Adrenal gland (tissue), 12 donors: ENCODE results near the gene RPTOR. TPM values are rescaled to one million over a fixed set of nuclear protein-coding genes. Genes with fewer than 3 reads are reported as not detected.

ENCODE experiments used
- DNase-seq, 7 donors: peaks; one replicate each; pipeline ENCODE4 v3.0.0-alpha.2; 2019 to 2020
- H3K27ac ChIP-seq, 5 donors: fragments of 200-600 bp; sonication (generic) in 4 of 5; 1 replicate in 3 of 5; 2 replicates in 2 of 5; pipeline versions ENCODE4 v1.5.1 to v1.8.0; 2016 to 2020; ENCODE audit warnings: mild to moderate bottlenecking in 1 of 5
- H3K27me3 ChIP-seq: fragments of 200-600 bp; 2 replicates; pipeline ENCODE4 v1.8.0; 2021
- H3K36me3 ChIP-seq, 2 donors: fragments of 200-600 bp; replicated peaks in 1 of 2; 1 replicate in 1 of 2; 2 replicates in 1 of 2; pipeline versions ENCODE4 v1.5.1 to v1.8.0; 2018 to 2022
- H3K4me1 ChIP-seq, 2 donors: fragments of 200-600 bp; replicated peaks in 1 of 2; 1 replicate in 1 of 2; 2 replicates in 1 of 2; pipeline versions ENCODE4 v1.5.1 to v1.8.0; 2018 to 2021
- H3K4me3 ChIP-seq, 4 donors: fragments of 200-600 bp; sonication (generic) in 3 of 4; one replicate each; pipeline ENCODE4 v1.5.1; 2016 to 2018
- H3K9me3 ChIP-seq, 3 donors: fragments of 200-600 bp; sonication (generic) in 1 of 3; replicated peaks in 1 of 3; 1 replicate in 2 of 3; 2 replicates in 1 of 3; pipeline versions ENCODE4 v1.5.1 to v1.8.0; 2016 to 2021
- POLR2A ChIP-seq, 2 donors: fragments of 450-650 bp; IDR thresholded peaks; one replicate each; pipeline ENCODE4 v1.6.1; 2017; ENCODE audit warnings: antibody characterized with exemption in 2 of 2, mild to moderate bottlenecking in 2 of 2, moderate library complexity in 1 of 2
- WGBS, 4 donors: extraction: QIAGEN DNeasy Blood & Tissue Kit in 2 of 4; methylation state at CpG; one replicate each; pipeline versions ENCODE4 v1.1.5 to v1.1.7; 2013 to 2017; 5-methylcytosine and 5-hydroxymethylcytosine counted together
- intact Hi-C, 2 donors: fragments of 100-400 bp; cut with DNase I; formaldehyde crosslinking; loops; one replicate each; pipeline versions ENCODE4 v1.14.1 to v1.15.0; 2022 to 2023
- polyA plus RNA-seq, 3 donors: library from polyadenylated mRNA; stranded (reverse); fragments of 200-250 nt in 2 of 3; fragments of 350-450 nt in 1 of 3; fragmentation: Illumina TruSeq in 1 of 3; extraction: RNeasy Lipid Tissue Mini Kit (QIAGEN cat#74804) in 1 of 3; gene quantifications; one replicate each; pipeline ENCODE4 v1.2.3, GENCODE V29; 2013 to 2014
- total RNA-seq, 9 donors: library from RNA; depleted of rRNA in 4 of 9; stranded (reverse); fragments of >200 nt in 4 of 9; fragments of 120-200 nt in 1 of 9; fragmentation: NEBNext Ultra II Directional in 1 of 9; extraction: Animal tissue kit (Norgen Biotek cat#: 25700) in 1 of 9; gene quantifications; one replicate each; pipeline versions ENCODE4 v1.1.0 to v1.2.4, GENCODE V29; 2013 to 2023
- TF ChIP-seq, protein P1 (sequence below), 6 experiments: fragments of 450-650 bp in 4 of 6; fragments of 200-600 bp in 2 of 6; sonication (generic) in 1 of 6; IDR thresholded peaks; 1 replicate in 5 of 6; 2 replicates in 1 of 6; pipeline versions ENCODE4 v1.5.1 to v1.8.0; 2016 to 2021; ENCODE audit warnings: antibody characterized with exemption in 6 of 6, mild to moderate bottlenecking in 2 of 6, moderate library complexity in 1 of 6
- donor health status: healthy with polysubstance abuse.
- donor health status: Bipolar disorder and iron deficiency.
- donor health status: DM: yes; HTN: yes; CAD: no.
- donor health status: DM: no; HTN: no; CAD: no.
- donor health status: DM: no; HTN: no; CAD: no.
- donor health status: DM: yes; HTN: yes; CAD: no.

The RPTOR gene
- total and polyA plus RNA-seq, 12 donors: 9.7 to 53.3 (median 29.7) TPM

- intact Hi-C loops: no loop called here
- Histone ChIP-seq H3K4me1 (no peaks in the 10 kb centered on the region), H3K27ac (no peak overlapping the region), H3K9me3 (peaks cover 0 to 5% (median 0%) of the 10 kb centered on the region in 3 donors), H3K36me3 (no peaks in the 10 kb centered on the region), H3K4me3 (no peak overlapping the region), H3K27me3 (no peaks in the 10 kb centered on the region)
- peak in 2 of 7 donors; percentile 6 to 44 for DNase-seq
- 69 to 74% (median 70%) methylated on average over 13 to 15 of the region's 15 CpGs for WGBS, 4 donors
- no peak for TF ChIP-seq POLR2A (IDR thresholded peaks at IDR 0.05)
- TF ChIP-seq, protein P1, sequence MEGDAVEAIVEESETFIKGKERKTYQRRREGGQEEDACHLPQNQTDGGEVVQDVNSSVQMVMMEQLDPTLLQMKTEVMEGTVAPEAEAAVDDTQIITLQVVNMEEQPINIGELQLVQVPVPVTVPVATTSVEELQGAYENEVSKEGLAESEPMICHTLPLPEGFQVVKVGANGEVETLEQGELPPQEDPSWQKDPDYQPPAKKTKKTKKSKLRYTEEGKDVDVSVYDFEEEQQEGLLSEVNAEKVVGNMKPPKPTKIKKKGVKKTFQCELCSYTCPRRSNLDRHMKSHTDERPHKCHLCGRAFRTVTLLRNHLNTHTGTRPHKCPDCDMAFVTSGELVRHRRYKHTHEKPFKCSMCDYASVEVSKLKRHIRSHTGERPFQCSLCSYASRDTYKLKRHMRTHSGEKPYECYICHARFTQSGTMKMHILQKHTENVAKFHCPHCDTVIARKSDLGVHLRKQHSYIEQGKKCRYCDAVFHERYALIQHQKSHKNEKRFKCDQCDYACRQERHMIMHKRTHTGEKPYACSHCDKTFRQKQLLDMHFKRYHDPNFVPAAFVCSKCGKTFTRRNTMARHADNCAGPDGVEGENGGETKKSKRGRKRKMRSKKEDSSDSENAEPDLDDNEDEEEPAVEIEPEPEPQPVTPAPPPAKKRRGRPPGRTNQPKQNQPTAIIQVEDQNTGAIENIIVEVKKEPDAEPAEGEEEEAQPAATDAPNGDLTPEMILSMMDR (IDR thresholded peaks at IDR 0.05): no peak
Observed at GRCh38 chr17:80805032-80805751, 260.6 kb downstream of the RPTOR start.

DNA sequence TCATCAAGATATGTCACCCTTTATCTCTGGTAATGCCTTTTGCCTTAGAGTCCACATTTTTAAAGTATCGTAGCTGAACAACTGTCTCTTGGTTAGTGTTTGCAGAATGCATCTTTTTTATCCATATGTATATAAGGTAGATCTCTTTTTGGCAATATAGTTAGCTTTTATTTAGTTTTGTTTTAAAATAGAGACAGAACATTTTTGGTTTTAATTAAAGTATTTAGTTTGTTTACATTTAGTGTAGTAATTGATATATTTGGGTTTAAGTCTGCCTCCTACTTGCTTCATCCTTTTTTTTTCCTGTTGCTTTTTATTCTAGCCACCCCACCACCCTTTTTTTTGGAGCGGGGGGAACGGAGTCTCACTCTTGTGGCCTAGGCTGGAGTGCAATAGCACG lies 262.4 kb downstream of the RPTOR start:
- TF ChIP-seq, protein P1 (IDR thresholded peaks at IDR 0.05): no peak
- no peak for TF ChIP-seq POLR2A (IDR thresholded peaks at IDR 0.05)
- Histone ChIP-seq H3K4me1 (no peaks in the 10 kb centered on the region), H3K27me3 (no peaks in the 10 kb centered on the region), H3K27ac (no peak overlapping the region), H3K36me3 (no peaks in the 10 kb centered on the region), H3K4me3 (no peak overlapping the region), H3K9me3 (peaks cover 0 to 5% (median 0%) of the 10 kb centered on the region in 3 donors)
- no peak for DNase-seq
- WGBS, 4 donors: 95 to 99% (median 97%) methylated on average over 4 of the region's 4 CpGs
- intact Hi-C loops: no loop called here

GRCh38 chr17:80807882-80808281 lies 263.2 kb downstream of the RPTOR start:
- no peaks in the 10 kb centered on the region for H3K4me1 ChIP-seq
- DNase-seq: no peak
- 88 to 100% (median 95%) methylated on average over 1 of the region's 1 CpG for WGBS, 4 donors
- no peak overlapping the region for H3K4me3 ChIP-seq
- peaks cover 0 to 5% (median 0%) of the 10 kb centered on the region in 3 donors for H3K9me3 ChIP-seq
- H3K36me3 ChIP-seq: no peaks in the 10 kb centered on the region
- H3K27ac ChIP-seq: no peak overlapping the region
- no peaks in the 10 kb centered on the region for H3K27me3 ChIP-seq
- intact Hi-C loops: no loop called here
- TF ChIP-seq, protein P1 (IDR thresholded peaks at IDR 0.05): no peak
- TF ChIP-seq POLR2A (IDR thresholded peaks at IDR 0.05): no peak

GRCh38 chr17:80811181-80812105 lies 266.8 kb downstream of the RPTOR start:
- Histone ChIP-seq H3K4me1 (no peaks in the 10 kb centered on the region), H3K27me3 (no peaks in the 10 kb centered on the region), H3K27ac (no peak overlapping the region), H3K4me3 (no peak overlapping the region), H3K36me3 (no peaks in the 10 kb centered on the region), H3K9me3 (peaks cover 0 to 4% (median 0%) of the 10 kb centered on the region in 3 donors)
- TF ChIP-seq, protein P1 (IDR thresholded peaks at IDR 0.05): no peak
- TF ChIP-seq POLR2A (IDR thresholded peaks at IDR 0.05): no peak
- intact Hi-C loops: no loop called here
- DNase-seq: peak in 3 of 7 donors; percentile 2 to 44 (median 8)
- 82 to 88% (median 87%) methylated on average over 21 of the region's 21 CpGs for WGBS, 4 donors
